ENCODE measurements around the gene ACADS.

ACADS gene

GRCh38 chr12:120686151-120686689 is 39.4 kb upstream of the ACADS start (continued):
- TF ChIP-seq PRDM2 (tag by site-specific recombination; IDR thresholded peaks at IDR 0.05; ENCODE audit: borderline replicate concordance), result no peak
- no peak for TF ChIP-seq ZNF660 (tag by site-specific recombination; IDR thresholded peaks at IDR 0.05)
- TF ChIP-seq ZNF777 (tag by site-specific recombination; IDR thresholded peaks at IDR 0.05; ENCODE audit: borderline replicate concordance), result no peak
- no peak; the same call in 1 of the 2 replicates for TF ChIP-seq ZNF341 (tag by site-specific recombination; IDR thresholded peaks at IDR 0.05; ENCODE audit: low read depth)

GRCh38 chr12:120686690-120687577 is 38.7 kb upstream of the ACADS start, which contains the start of gene MLEC:
Gene MLEC, plus strand, starts transcription at chr12:120687149. Its CDS starts 148 bp downstream, at chr12:120687297.
- H3K9me3 ChIP-seq (ENCODE audit: control insufficient read depth, insufficient read depth, low read depth, low read length), result no peaks in the 10 kb centered on the region
- peaks cover 9% of the 10 kb centered on the region; the same call in 1 of the 2 replicates for H3K4me1 ChIP-seq (ENCODE audit: control insufficient read depth, insufficient read depth, low read length)
- no peaks in the 10 kb centered on the region for H3K36me3 ChIP-seq (ENCODE audit: control insufficient read depth in 2 of 2, insufficient read depth in 1 of 2, low read length in 2 of 2)
- H3K27ac ChIP-seq (ENCODE audit: extremely low read depth, low read depth, low read length), result peak within 1 kb of the TSS; percentile 76
- peak within 1 kb of the TSS; percentile 81 for H3K4me3 ChIP-seq (ENCODE audit: low read depth, low read length)
- POLR2A ChIA-PET, result interaction anchor here (0.6 to 1.5 kb wide), 7 partner anchors 11 to 395 kb away, joined by 3 to 6 read pairs (median 4); partner anchors contain the start of genes POP5 and RNU4-2
- CTCF ChIA-PET, result interaction anchor here (0.7 to 1.5 kb wide), 3 partner anchors 31 to 39 kb away, joined by 3 to 6 read pairs (median 3); no protein-coding TSS in a partner anchor
- peak; percentile 26; the same call in 1 of the 2 replicates for TF ChIP-seq ZNF623 (tag by site-specific recombination; IDR thresholded peaks at IDR 0.05)
- no peak for TF ChIP-seq ZNF426 (tag by site-specific recombination; IDR thresholded peaks at IDR 0.05)
- TF ChIP-seq ZSCAN23 (tag by site-specific recombination; IDR thresholded peaks at IDR 0.05), result peak; percentile 51; the same call in 1 of the 2 replicates
- TF ChIP-seq ZNF513 (tag by site-specific recombination; IDR thresholded peaks at IDR 0.05), result peak; percentile 35; the same call in 1 of the 2 replicates
- 0 out of 2 replicates have a peak, but pooled peaks have one; percentile 66 for TF ChIP-seq PBX3 (CRISPR knock-in tag; IDR thresholded peaks at IDR 0.05)
- TF ChIP-seq ZXDB (tag by site-specific recombination; IDR thresholded peaks at IDR 0.05), result peak; percentile 95
- peak; percentile 82; the same call in 1 of the 2 replicates for TF ChIP-seq ZNF394 (tag by site-specific recombination; IDR thresholded peaks at IDR 0.05; ENCODE audit: borderline replicate concordance)
- TF ChIP-seq ZNF837 (tag by site-specific recombination; IDR thresholded peaks at IDR 0.05), result 0 out of 2 replicates have a peak, but pooled peaks have one; percentile 26
- no peak for TF ChIP-seq ZNF521 (tag by site-specific recombination; IDR thresholded peaks at IDR 0.05)
- peak; percentile 71 for TF ChIP-seq PRDM10 (tag by site-specific recombination; IDR thresholded peaks at IDR 0.05)
- peak; percentile 55; the same call in 1 of the 2 replicates for TF ChIP-seq ZNF596 (tag by site-specific recombination; IDR thresholded peaks at IDR 0.05)
- no peak for TF ChIP-seq ZNF169 (tag by site-specific recombination; IDR thresholded peaks at IDR 0.05)
- no peak for TF ChIP-seq BCL11A (tag by site-specific recombination; IDR thresholded peaks at IDR 0.05; ENCODE audit: low read depth)
- TF ChIP-seq ZNF747 (tag by site-specific recombination; IDR thresholded peaks at IDR 0.05), result no peak
- peak; percentile 54; the same call in 1 of the 2 replicates for TF ChIP-seq ZNF707 (tag by site-specific recombination; IDR thresholded peaks at IDR 0.05)
- TF ChIP-seq OVOL3 (tag by site-specific recombination; IDR thresholded peaks at IDR 0.05), result no peak

All from HEK293 (cell line).